Measurements from ENCODE around the gene KIF13A.
"Not testable (repeated sequence)": the region's sequence is repeated elsewhere in the genome, so short reads cannot be mapped to it uniquely, and the experiment has no call there.

The KIF13A gene

DNA sequence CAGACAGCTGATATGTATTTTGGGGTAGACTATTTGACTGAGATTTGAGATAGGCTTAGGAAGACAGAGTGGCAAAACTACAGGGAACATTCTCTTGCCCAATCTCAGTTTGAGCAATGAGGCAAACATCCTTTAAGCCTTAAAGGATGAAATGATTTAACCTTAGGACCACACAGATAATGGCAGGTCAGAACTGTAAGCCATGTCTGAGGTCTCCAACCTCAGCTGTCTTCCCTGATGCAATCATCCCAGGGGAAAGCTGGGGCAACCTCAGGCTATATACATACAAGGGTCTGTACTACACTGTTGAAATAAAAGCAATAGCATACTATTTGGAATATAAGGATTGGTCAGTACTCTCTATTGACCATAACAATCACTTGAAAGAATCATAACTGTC lies 196.9 kb downstream of the KIF13A start:
- DNase-seq (ENCODE audit: low read depth in 2 of 2) = no peak

DNA sequence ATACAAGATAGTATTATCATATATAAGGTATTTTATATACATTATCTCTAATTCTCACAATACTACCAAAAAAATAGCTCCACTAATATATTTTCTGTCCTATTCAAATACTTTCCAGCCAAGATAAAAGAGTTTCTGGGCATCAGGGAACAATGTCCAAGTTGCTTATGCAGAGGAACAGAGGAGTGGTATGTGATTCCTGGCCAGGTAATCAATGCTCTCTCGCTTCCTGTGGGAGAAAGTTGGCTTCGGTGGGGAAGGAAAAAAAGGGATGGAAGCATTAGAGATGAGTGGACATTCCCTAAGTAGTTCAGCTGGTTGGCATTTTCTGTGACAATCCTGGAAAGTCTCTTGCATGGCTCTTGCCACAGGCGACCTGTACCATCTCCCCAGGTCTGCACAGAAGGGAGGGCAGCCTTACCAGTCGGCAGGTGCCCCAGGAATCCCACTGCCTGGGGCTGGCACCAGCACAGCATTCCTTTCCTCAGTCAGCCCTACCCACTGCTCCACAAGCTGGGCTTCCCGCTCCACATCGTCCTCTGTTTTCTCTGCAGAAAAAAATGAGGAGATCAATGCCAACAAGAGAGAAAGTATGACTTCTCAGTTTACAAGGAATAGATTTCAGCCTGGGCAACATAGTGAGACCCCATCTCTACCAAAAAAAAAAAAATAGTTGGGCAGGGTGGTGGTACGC lies 202.2 kb downstream of the KIF13A start:
- DNase-seq (ENCODE audit: low read depth in 2 of 2) = no peak

DNA sequence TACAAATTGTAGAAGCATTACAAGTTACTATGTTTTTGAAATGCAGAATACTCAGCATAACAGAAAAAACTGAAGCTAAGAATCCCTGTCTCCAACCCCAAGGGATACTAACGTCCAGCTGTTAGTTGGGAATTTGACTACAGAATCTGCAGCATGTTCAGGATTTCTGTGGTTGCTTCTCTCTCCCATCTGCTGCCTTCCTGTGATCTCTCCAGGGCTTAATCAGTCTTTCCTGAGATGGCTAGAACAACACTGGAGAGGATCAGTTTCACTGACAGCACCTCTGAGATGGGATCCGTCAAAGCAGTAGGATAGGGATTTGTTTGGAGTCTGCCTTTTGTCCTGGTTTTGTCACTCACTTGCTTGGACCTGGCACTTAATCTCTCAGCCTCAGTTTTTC lies 207.4 kb downstream of the KIF13A start:
- DNase-seq (ENCODE audit: low read depth in 2 of 2) = no peak

DNA sequence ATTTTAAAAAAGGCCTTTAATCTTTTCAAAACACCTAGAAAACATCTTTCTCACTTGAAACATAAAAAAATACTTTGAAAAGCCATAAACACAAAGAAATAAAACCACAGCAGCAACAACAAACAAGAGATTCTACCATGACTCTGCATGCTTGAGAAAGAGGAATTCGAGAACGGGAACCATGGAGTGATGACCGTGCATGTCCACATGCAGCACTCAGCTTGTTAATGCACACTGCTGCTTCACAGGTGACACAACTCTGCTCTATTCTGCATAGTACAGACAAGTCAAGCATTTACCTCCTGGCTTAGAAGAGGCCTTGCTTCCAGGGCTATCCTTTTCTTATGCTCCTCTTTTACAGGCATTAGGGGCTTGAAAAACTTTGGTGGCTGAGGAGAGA lies 215.8 kb downstream of the KIF13A start:
- DNase-seq (ENCODE audit: low read depth in 2 of 2) = no peak

DNA sequence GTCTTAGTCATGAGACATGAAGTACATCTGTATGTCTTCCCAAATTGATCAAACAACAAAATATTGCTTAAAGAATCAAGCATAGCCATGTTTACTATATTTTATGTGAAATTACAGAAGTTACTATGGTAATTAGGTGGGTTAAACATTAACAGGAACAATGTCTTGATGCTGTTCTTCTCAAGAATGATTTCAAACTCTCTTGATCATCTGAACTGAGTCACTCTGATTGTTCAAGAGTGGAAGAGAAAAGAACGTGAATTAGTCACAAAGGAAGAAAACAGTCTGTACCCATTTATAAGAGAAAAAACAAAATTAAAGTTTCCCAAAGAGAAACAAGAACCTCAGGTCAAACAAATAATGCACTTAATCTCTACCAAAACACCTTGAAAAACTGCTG lies 218.6 kb downstream of the KIF13A start:
- no peak for DNase-seq (ENCODE audit: low read depth in 2 of 2)

DNA sequence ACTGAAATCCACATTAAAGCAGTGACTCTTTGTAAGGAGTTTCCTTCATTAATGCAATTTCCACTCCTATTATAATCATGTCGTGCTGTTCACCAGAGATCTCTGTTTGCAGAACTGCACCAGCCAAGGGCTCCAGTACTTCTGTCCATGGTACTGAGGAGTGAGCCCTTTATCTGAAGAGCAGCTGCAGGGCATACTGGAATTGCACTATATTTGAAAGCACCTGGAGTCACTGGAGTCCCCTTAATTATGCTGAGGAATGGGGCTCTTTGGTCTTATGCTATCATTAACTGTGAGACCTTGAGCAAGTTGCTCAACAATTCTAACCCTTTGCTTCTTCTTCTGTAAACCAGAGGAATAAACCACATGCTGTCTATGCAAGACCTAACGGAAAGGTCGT lies 219.0 kb downstream of the KIF13A start:
- DNase-seq (ENCODE audit: low read depth in 2 of 2) = no peak

DNA sequence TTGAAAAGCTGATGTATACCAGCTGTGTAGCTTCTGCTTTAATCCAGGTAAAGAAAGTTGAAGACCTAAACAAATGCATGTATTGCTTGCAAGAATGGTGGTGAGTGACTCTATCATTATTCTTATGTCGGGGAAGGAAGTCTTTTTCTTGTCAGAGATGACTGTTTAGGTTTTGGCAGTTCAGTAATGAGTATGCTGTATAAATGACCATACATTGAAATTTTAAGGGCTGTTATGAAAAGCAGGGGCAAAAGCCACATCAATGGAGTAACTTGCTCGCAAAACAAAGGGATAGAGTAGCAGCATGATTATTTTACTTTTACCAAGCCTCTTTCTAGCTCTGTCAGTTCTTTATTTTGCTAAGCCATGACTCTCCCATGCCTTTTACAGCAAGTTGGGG lies 224.8 kb downstream of the KIF13A start:
- DNase-seq (ENCODE audit: low read depth in 2 of 2) = no peak

DNA sequence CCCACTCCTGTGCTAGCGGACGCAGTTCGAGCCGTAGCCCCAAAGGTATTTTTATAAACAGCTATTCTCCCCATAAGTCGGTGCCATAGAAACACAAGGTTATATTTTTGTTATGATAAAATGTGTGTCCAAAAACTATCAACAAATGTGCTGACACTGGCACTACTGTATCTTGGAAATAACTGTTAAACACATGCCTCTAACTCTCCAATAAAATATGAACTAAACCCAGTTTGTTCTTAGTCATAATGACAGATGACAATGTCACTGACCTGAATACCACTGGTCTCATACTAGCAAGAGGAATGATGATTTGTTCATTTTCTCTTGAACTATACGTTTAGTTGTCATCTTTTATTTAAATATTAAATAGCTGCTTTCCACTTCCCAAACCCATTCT lies 229.3 kb downstream of the KIF13A start:
- DNase-seq (ENCODE audit: low read depth in 2 of 2) = no peak

DNA sequence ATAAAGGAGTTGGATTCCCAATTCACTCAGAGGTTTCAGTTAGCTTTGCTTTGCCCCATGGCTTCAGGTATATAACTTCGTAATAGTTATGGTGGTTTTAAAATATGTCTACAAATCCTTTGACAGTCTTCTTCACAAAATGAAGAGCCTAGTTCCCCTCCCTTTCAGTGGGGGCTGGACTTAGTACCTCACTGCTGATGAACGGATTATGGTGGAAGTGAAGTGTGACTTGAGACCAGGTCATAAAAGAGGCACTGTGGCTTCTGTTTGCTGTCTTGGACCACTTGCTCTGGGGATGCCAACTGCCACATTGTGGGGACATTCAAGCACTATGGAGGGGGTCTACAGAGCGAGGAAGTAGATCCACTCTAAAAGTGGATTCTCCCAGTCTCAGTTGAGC lies 233.2 kb downstream of the KIF13A start:
- DNase-seq (ENCODE audit: low read depth in 2 of 2) = no peak

DNA sequence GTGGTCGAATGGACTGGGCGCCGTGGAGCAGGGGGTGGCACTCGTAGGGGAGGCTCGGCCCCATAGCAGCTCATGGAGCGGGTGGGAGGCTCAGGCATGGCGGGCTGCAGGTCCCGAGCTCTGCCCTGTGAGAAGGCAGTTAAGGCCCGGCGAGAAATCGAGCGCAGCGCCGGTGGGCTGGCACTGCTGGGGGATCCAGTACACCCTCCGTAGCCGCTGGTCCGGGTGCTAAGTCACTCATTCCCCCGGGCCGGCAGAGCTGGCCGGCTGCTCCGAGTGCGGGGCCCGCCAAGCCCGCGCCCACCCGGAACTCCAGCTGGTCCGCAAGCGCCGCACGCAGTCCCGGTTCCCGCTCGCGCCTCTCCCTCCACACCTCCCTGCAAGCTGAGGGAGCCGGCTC lies 242.1 kb downstream of the KIF13A start:
- DNase-seq (ENCODE audit: low read depth in 2 of 2) = not testable (repeated sequence)

DNA sequence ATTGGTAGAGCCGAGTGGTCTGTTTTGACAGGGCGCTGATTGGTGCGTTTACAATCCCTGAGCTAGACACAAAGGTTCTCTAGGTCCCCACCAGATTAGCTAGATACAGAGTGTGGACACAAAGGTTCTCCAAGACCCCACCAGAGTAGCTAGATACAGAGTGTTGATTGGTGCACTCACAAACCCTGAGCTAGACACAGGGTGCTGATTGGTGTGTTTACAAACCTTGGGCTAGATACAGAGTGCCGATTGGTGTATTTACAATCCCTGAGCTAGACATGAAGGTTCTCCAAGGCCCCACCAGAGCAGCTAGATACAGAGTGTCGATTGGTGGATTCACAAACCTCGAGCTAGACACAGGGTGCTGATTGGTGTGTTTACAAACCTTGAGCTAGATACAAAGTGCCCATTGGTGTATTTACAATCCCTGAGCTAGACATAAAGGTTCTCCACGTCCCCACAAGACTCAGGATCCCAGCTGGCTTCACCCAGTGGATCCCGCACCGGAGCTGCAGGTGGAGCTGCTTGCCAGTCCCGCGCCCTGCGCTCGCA lies 242.6 kb downstream of the KIF13A start:
- DNase-seq (ENCODE audit: low read depth in 2 of 2) = not testable (repeated sequence)

DNA sequence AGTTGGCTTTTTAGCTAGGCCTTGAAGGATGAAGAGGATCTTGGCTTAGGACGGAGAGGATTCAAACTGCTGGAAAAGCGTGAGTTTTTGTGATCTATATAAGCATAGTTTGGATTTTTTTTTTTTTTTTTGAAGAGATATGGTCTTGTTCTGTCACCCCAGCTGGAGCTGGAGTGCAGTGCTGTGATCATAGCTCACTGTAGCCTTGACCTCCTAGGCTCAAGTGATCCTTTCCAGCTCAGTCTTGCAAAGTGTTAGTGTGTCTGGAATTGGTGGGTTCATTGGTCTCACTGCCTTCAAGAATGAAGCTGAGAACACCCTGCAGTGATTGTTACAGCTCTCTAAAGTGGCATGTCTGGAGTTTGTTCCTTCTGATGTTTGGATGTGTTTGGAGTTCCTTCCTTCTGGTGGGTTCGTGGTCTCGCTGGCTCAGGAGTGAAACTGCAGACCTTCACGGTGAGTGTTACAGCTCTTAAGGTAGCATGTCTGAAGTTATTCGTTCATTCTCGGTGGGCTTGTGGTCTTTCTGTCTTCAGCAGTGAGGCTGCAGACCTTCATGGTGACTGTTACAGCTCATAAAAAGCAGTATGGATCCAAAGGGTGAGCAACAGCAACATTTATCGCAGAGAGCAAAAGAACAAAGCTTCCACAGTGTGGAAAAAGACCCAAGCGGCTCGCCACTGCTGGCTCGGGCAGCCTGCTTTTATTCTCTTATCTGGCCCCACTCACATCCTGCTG lies 243.2 kb downstream of the KIF13A start:
- DNase-seq (ENCODE audit: low read depth in 2 of 2) = no peak

DNA sequence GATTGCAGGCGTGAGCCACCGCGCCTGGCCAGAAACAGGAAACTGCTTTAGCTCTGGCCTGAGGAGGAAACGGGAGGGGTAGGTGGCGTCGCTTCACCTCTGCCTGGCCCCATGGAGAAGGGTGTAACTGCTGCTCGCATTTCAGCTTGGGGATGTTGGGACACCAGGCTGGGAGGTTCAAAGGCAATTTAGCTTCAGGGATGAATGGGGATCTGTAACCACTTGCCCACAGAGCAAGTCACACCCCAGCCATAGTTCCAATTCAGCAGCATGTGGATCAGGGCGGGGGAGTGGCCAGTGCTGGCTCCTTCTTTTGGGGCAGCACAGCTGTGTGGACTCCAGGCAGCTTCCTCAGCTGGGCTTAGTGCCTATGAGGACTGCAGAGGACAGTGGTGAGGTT lies 245.9 kb downstream of the KIF13A start:
- DNase-seq (ENCODE audit: low read depth in 2 of 2) = no peak

DNA sequence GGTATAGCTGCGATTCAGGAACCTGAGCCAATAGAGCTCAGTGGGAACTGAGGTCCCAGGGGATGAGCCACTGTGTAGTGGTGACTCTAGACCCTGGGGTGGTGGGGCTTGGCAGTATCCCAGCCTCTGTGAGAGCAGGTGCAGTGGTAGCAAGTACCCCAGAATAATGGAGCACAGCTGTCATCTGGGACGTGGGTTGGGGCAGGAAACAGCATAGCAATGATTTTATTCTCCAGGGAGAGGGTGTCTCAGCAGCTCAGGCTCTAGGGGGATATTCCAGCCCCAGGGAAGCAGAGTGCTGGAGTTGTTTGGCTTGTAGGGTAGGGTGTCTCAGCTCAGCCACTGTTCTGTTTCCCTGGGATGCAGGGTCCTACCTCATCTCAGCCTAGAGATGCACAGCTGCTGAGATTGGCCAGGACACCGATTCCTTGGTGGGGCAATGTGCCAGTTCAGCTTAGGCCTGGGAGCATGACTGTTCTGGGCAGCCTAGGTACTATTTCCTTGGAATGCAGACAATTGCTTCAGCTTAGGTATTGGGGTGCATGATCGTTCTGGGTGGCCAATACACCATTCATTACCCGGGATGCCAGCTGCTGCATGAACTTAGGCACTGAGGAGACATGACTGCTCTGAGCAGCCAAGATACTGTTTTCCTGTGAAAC lies 246.7 kb downstream of the KIF13A start:
- no peak for DNase-seq (ENCODE audit: low read depth in 2 of 2)

DNA sequence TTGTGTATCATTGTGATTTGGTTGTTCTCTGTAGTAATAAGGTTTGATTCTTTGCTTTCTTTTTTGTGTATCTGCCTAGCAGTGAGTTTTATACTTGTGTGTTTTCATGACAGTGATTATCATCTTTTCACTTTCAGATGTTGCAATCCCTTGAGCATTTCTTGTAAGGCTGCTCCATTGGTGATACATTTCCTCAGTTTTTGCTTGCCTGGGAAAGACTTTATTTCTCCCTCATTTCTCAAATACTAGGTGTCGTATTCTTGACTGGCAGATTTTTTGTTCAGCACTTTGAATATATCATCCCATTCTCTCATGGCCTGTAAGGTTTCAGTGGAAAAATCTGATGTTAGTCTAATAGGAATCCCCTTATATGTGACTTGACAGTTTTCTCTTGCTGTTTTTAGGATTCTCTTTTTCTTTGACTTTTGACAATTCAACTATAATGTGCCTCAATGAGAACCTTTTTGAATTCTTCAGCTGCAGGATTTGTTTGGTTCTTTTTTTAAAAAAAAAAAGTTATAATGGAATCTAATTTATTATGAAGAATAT lies 249.7 kb downstream of the KIF13A start:
- no peak for DNase-seq (ENCODE audit: low read depth in 2 of 2)

DNA sequence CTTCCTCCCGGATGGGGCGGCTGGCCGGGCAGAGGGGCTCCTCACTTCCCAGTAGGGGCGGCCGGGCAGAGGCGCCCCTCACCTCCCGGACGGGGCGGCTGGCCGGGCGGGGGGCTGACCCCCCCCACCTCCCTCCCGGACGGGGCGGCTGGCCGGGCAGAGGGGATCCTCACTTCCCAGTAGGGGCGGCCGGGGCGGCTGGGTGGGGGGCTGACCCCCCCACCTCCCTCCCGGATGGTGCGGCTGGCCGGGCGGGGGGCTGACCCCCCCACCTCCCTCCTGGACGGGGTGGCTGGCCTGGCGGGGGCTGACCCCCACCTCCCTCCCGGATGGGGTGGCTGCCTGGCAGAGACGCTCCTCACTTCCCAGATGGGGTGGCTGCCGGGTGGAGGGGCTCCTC lies 252.1 kb downstream of the KIF13A start:
- DNase-seq (ENCODE audit: low read depth in 2 of 2) = not testable (repeated sequence)

DNA sequence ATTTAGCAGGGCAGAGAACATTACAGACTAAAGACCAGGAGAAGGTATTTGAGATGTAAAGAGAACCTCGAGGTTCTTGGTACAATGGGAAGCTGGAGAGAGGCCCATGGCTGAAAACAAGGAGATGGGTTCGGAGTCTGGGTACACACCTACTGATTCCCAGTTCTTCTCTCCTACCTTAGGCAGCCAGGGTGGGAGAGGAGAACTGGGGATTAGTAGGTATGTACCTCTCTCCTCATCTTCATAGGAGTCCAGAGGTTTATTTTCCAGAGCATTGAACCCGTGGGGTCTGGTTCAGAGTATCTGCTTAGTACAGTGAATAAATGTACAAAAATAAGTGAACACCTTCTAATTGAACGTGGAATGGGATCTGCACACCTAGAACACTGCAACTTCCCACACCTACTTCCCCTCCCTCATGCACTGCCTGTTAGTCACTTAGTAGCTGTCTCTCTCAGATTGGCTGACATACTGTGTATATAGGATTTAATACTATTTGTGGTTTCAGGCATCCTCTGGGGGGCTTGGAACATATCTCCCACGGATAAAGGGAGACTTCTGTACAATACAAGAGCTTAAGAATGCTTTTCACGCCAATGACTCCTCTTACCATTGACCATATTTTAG lies 257.2 kb downstream of the KIF13A start:
- no peak for DNase-seq (ENCODE audit: low read depth in 2 of 2)

DNA sequence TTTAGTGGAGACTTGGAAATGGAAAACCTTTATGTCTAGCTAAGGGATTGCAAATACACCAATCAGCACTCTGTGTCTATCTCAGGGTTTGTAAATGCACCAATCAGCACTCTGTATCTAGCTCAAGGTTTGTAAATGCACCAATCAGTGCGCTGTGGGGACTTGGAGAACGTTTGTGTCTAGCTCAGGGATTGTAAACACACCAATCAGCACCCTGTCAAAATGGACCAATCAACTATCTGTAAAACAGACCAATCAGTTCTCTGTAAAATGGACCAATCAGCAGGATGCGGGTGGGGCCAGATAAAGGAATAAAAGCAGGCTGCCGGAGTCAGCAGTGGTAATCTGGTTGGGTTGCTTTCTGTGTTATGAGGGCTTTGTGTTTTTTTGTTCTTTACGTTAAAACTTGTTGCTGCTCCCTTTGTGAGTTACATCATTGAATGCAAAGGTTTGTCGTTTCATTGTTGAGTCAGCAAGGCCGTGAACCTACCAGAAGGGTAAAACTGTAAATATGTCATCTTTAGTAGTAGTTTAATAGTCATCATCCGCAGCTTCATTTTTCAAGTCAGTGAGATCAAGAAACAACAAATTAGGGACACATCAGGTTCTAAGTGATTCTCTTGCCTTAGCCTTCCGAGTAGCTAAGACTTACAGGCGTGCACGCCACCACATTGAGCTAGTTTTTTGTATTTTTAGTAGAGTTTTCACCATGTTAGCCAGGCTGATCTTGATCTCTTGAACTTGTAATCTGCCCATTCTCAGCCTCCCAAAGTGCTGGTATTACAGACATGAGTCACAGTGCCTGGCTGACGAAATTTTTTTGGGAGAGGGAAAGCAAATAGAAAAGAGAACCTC lies 258.0 kb downstream of the KIF13A start:
- no peak for DNase-seq (ENCODE audit: low read depth in 2 of 2)

DNA sequence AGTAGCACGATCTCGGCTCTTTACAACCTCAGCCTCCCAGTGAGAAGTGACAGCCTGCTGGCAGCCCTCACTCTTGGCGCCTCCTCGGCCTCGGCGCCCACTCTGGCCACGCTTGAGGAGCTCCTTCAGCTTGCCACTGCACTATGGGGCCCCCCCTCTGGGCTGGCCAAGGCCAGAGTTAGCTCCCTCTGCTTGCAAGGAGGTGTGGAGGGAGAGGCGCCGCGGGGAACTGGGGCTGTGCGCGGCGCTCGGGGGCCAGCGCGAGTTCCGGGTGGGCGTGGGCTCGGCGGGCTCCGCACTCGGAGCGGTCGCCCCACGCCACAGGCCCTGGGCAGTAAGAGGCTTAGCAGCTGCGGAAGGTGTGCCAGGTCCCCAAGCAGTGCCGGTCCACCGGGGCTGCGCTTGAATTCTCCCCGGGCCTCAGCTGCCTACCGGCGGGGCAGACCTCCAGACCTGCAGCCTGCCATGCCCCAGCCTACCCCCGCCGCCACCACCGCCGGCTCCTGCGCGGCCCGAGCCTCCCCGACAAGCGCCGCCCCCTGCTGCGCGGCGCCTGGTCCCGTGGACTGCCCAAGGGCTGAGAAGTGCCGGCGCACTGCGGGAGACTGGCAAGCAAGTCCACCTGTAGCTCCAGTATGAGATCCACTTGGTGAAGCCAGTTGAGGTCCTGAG lies 258.7 kb downstream of the KIF13A start:
- DNase-seq (ENCODE audit: low read depth in 2 of 2) = no peak

DNA sequence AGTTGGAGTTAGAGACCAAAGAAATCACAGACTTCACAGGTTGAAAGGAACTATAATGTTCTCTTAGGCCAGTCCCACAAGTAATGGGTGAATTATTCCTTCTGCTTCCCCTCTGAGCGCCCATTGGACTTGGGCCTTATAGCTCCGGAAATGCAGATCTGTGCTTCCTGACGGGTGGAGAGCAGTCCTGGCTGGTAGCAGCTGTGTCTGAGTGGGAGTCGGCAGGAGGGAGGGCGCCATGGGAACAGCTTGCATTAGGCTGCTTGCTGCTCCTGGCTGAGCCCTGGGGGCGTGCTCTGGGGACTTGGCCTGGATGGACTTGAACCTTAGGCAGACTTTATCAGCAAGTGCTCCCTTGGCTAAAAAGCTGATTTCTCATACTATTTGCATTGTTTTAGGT lies 262.4 kb downstream of the KIF13A start:
- DNase-seq (ENCODE audit: low read depth in 2 of 2) = no peak

DNA sequence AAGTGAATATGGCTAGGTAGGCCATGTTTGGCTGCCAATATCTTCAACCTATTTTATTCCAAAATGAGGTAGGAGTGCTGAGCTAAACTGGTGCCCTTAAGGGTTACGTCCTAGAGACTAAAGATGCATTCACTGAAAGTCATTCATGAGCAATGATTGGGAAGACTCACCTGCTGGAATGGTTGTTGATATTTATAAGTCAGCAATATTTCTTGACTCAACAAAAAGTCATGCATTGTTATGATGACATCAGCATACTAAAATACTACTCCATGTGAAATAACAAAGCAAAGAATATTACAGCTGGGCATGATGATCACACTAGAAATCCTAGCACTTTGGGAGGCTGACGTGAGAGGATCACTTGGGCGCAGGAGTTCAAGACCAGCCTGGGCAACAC lies 263.1 kb downstream of the KIF13A start:
- DNase-seq (ENCODE audit: low read depth in 2 of 2) = no peak
